Esophagus squamous epithelium (tissue), 5 donors: ENCODE data around the gene ESPL1. TPM values are rescaled to one million over a fixed set of nuclear protein-coding genes. Genes with fewer than 3 reads are reported as not detected.
A peak's percentile ranks its signal among the peaks of the same experiment; 100 is the strongest.

Source experiments
- DNase-seq: peaks from one replicate; lab custom pipeline; 2025; lab: John Stamatoyannopoulos, UW
- H3K27ac ChIP-seq, 4 donors: fragments of 200-600 bp; sonication (generic); one replicate each; pipeline ENCODE4 v1.5.1; 2016 to 2019; ENCODE audit warnings: mild to moderate bottlenecking in 1 of 4
- H3K27me3 ChIP-seq, 4 donors: fragments of 200-600 bp; sonication (generic); 1 replicate in 3 of 4; 2 replicates in 1 of 4; pipeline versions ENCODE4 v1.5.1 to v1.6.0; 2017 to 2021; ENCODE audit warnings: antibody characterized with exemption in 1 of 4
- H3K36me3 ChIP-seq, 3 donors: fragments of 200-600 bp; sonication (generic); one replicate each; pipeline ENCODE4 v1.5.1; 2016 to 2019
- H3K4me1 ChIP-seq, 3 donors: fragments of 200-600 bp; sonication (generic); one replicate each; pipeline ENCODE4 v1.5.1; 2017 to 2019
- H3K4me3 ChIP-seq, 4 donors: fragments of 200-600 bp; sonication (generic); 1 replicate in 3 of 4; 2 replicates in 1 of 4; pipeline ENCODE4 v1.5.1; 2016 to 2019; ENCODE audit warnings: mild to moderate bottlenecking in 2 of 4, moderate library complexity in 1 of 4
- H3K9me3 ChIP-seq, 3 donors: fragments of 200-600 bp; sonication (generic); one replicate each; pipeline ENCODE4 v1.5.1; 2016 to 2019
- CTCF ChIP-seq, 6 experiments: fragments of 450-650 bp in 4 of 6; fragments of 200-600 bp in 2 of 6; sonication (generic) in 2 of 6; IDR thresholded peaks; one replicate each; pipeline ENCODE4 v1.5.1; 2016 to 2019; ENCODE audit warnings: antibody characterized with exemption in 6 of 6, mild to moderate bottlenecking in 4 of 6, moderate library complexity in 4 of 6
- POLR2A ChIP-seq, 4 donors: fragments of 450-650 bp; IDR thresholded peaks; one replicate each; pipeline ENCODE4 v1.6.1; 2017; ENCODE audit warnings: antibody characterized with exemption in 4 of 4, mild to moderate bottlenecking in 4 of 4, moderate library complexity in 3 of 4
- WGBS, 2 donors: methylation state at CpG; one replicate each; pipeline ENCODE4 v1.1.5; 2018; 5-methylcytosine and 5-hydroxymethylcytosine counted together
- intact Hi-C: fragments of 100-400 bp; cut with DNase I; formaldehyde crosslinking; loops from one replicate; pipeline ENCODE4 v1.15.0; 2022
- total RNA-seq, 4 donors: library from RNA; depleted of rRNA; stranded (reverse); fragments of >200 nt; gene quantifications; one replicate each; pipeline ENCODE4 v1.1.0, GENCODE V29; 2016
- donor health status: DM: yes; HTN: yes; CAD: no.

The ESPL1 gene
- total RNA-seq, 4 donors from 2014 or later = 32.2 to 85.6 (median 48.0) TPM

GRCh38 chr12:53288322-53288721 is 20.2 kb downstream of the ESPL1 start:
- Histone ChIP-seq H3K4me3 (no peak overlapping the region), H3K9me3 (no peaks in the 10 kb centered on the region), H3K36me3 (peaks cover 0 to 78% (median 0%) of the 10 kb centered on the region in 3 donors), H3K27ac (peak overlapping the region; percentile 62 to 86 (median 84)), H3K4me1 (peaks cover 6 to 58% (median 13%) of the 10 kb centered on the region in 3 donors), H3K27me3 (no peaks in the 10 kb centered on the region)
- no peak for TF ChIP-seq POLR2A (IDR thresholded peaks at IDR 0.05)
- TF ChIP-seq CTCF (IDR thresholded peaks at IDR 0.05) = no peak
- no peak for DNase-seq
- WGBS, 2 donors = 40 to 50% methylated on average over 6 of the region's 6 CpGs
- intact Hi-C loops = loop anchor here (5.0 kb wide), 1 partner anchor 76 kb away; no protein-coding TSS in a partner anchor

- Histone ChIP-seq H3K9me3 (no peaks in the 10 kb centered on the region), H3K4me1 (peaks cover 11 to 54% (median 12%) of the 10 kb centered on the region in 3 donors), H3K27ac (no peak overlapping the region), H3K4me3 (no peak overlapping the region), H3K27me3 (no peaks in the 10 kb centered on the region), H3K36me3 (peaks cover 0 to 77% (median 0%) of the 10 kb centered on the region in 3 donors)
- DNase-seq = no peak
- 86 to 87% methylated on average over 1 to 3 of the region's 4 CpGs for WGBS, 2 donors
- intact Hi-C loops = loop anchor here (5.0 kb wide), 1 partner anchor 78 kb away; no protein-coding TSS in a partner anchor
- no peak for TF ChIP-seq POLR2A (IDR thresholded peaks at IDR 0.05)
- TF ChIP-seq CTCF (IDR thresholded peaks at IDR 0.05) = no peak
These were observed 21.8 kb downstream of the ESPL1 start for GRCh38 chr12:53289891-53290290.

GRCh38 chr12:53290661-53291060 is 22.6 kb downstream of the ESPL1 start:
- H3K9me3 ChIP-seq = no peaks in the 10 kb centered on the region
- DNase-seq = no peak
- H3K27me3 ChIP-seq = no peaks in the 10 kb centered on the region
- TF ChIP-seq POLR2A (IDR thresholded peaks at IDR 0.05) = no peak
- H3K36me3 ChIP-seq = peaks cover 0 to 71% (median 0%) of the 10 kb centered on the region in 3 donors
- H3K27ac ChIP-seq = no peak overlapping the region
- intact Hi-C loops = no loop called here
- no peak overlapping the region for H3K4me3 ChIP-seq
- WGBS, 2 donors = 81 to 87% methylated on average over 4 to 8 of the region's 9 CpGs
- peaks cover 12 to 58% (median 14%) of the 10 kb centered on the region in 3 donors for H3K4me1 ChIP-seq

GRCh38 chr12:53292426-53292825 is 24.3 kb downstream of the ESPL1 start:
- no peak overlapping the region for H3K27ac ChIP-seq
- intact Hi-C loops = no loop called here
- H3K4me1 ChIP-seq = peaks cover 18 to 57% (median 26%) of the 10 kb centered on the region in 3 donors
- H3K36me3 ChIP-seq = peaks cover 0 to 65% (median 0%) of the 10 kb centered on the region in 3 donors
- H3K9me3 ChIP-seq = no peaks in the 10 kb centered on the region
- H3K27me3 ChIP-seq = no peaks in the 10 kb centered on the region
- TF ChIP-seq POLR2A (IDR thresholded peaks at IDR 0.05) = no peak
- no peak for TF ChIP-seq CTCF (IDR thresholded peaks at IDR 0.05)
- no peak for DNase-seq
- no peak overlapping the region for H3K4me3 ChIP-seq

- TF ChIP-seq CTCF (IDR thresholded peaks at IDR 0.05) = peak in 3 of 6 experiments; percentile 22 to 44 (median 27)
- TF ChIP-seq POLR2A (IDR thresholded peaks at IDR 0.05) = peak in 3 of 4 donors; percentile 70 to 76 (median 74)
- peaks cover 0 to 65% (median 0%) of the 10 kb centered on the region in 3 donors for H3K36me3 ChIP-seq
- intact Hi-C loops = no loop called here
- H3K4me1 ChIP-seq = peaks cover 21 to 56% (median 36%) of the 10 kb centered on the region in 3 donors
- no peaks in the 10 kb centered on the region for H3K9me3 ChIP-seq
- H3K4me3 ChIP-seq = peak within 1 kb of the TSS; percentile 55 to 90 (median 81)
- WGBS, 2 donors = 1 to 7% methylated on average over 7 to 36 of the region's 42 CpGs
- peak within 1 kb of the TSS; percentile 82 to 95 (median 88) for H3K27ac ChIP-seq
- H3K27me3 ChIP-seq = no peaks in the 10 kb centered on the region
- DNase-seq = peak; percentile 54
These were observed 27.2 kb downstream of the ESPL1 start, which contains the start of gene PFDN5 for GRCh38 chr12:53295070-53295890. PFDN5 (plus strand) TSS chr12:53295542; CDS start chr12:53295568, 26 bp downstream.
